GM19372 (cell line): ENCODE data around the gene GLCCI1.

Experiments
- ATAC-seq: cut with Tn5 transposase; IDR thresholded peaks from one replicate; pipeline ENCODE4 v1.9.1; 2021; ENCODE audit warnings: mild to moderate bottlenecking, low read depth, moderate library complexity; ENCODE audit not compliant: unreplicated experiment

Gene GLCCI1

DNA sequence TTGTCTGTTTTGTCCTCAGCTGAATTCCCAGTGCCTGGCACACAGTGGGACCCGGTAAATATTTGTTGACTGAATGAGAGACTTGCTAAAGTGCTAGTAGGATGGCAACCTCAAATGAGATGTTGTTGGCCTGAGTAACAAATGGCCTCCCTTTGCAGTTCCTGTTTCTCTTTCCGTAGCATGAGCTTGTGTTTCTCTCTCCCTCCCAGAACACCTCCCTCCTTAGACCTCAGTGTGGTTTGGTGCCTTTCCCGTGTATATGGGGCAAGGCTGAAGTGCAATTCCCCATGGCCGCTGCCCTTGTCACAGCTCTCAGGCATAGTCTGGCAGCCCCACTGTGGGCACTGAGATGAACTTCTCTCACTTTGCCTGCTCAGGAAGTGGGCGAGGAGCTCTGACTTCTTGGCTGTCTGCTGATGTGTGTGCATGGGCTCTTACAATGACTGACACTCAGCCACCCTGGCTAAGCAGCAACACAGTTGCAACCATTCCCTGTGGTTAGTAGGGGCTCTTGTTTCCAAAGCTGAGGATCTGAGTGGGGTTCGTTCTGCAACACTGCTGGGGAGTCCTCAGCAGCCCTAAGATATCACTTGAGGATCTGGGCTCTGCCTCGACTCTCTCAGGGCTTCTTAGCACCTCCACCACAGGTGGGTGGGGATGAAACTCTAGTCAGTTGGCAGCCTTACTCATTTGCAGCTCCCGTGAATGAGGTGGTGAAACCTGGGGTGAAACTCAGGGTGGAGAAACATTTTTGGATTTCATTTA lies 157.3 kb downstream of the GLCCI1 start:
- ATAC-seq = peak; percentile 66

DNA sequence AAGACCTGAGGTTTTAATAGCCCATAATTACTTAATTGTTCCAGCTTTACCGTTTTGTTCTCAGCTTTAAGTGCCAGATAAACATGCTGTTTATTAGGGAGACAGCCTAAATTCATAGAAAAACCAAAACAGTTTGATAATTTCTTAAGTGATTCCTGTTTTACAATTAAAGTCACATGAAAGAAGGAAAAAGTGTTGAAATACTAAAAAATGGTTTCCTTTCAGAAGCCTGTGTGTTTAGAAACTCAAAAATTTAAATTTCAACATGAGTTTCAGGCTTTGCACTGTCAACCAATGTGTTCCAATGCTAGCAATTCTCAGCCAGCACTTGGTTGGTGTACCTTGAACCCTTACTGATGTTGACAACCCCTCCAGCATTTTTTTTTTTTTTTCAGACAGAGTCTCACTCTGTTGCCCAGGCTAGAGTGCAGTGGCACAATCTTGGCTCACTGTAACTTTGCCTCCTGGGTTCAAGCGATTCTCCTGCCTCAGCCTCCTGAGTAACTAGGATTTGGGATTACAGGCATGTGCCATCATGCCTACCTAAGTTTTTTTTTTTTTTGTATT lies 158.1 kb downstream of the GLCCI1 start:
- no peak for ATAC-seq

DNA sequence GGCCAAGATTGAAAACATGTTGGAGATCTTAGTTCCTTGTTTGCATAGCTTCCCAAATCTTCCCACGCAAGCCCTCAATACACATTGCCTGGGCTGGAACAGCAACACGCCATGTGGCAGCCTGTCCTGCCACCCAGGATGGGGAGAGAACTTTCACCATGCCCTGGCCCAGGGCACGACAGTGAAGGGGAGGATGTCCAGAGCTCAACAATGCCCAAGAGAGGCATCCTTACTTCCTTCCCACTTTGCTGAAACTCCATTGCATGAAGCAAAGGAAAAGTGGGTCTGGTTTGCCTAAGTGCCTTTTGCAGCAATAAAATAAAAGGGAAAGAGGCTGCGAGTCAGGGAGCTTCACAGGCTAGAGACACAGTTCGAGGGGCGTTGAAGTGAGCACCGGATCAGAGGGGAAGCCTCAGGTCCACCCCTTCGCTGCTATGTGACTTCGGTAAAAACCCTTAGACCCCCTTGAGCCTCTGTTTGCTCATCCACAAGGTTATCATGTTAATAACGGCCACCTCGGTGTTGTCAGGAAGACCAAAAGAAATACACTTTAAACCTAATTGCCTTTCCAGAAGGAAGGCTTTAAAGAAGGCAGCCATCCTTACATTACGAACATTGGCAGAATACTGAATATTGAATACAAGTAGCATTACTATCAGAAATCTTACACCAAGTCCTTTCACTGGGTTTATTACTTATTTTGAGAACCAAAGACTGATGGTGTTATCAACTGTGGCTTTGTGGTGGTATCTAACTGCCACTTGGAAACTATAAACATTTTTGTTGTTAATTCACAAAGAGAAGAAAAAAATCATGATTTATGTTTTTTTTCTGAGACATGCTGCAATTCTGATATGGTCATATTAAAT lies 160.1 kb downstream of the GLCCI1 start:
- no peak for ATAC-seq

DNA sequence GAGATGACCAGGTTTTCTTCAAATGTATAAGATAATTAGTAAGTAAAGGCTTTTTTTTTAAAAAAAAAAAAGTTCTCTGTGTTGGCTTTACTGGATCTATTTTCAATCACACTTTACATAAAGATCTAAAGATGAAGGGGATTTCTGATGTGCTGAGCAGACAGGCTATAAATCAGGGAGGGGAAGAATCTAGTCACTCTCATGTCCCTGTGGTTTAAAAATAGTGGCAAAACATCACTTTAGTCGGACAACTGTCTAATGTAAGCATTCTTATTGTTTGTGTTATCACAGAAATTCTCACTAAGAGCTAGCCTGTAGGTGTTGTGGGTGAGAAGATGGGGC lies 160.7 kb downstream of the GLCCI1 start:
- no peak for ATAC-seq

DNA sequence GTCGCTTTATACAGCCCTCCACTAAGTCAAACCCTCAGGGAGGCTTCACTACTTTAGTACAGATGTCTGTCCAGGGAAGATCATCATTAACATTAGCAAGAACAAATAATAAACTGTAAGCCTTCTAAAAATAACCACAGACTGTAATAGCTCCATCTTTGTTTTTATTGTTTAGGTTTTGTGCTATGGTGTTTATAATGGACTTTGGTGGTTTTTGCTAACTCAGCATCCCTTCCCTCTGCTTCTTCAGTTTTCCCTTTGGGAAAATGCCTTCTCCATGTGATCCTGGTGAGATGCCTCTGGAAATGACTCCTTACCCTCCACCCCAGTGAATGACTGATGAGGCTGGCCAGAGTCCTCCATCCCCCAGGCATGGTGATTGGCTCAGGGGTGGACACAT lies 162.1 kb downstream of the GLCCI1 start:
- no peak for ATAC-seq

DNA sequence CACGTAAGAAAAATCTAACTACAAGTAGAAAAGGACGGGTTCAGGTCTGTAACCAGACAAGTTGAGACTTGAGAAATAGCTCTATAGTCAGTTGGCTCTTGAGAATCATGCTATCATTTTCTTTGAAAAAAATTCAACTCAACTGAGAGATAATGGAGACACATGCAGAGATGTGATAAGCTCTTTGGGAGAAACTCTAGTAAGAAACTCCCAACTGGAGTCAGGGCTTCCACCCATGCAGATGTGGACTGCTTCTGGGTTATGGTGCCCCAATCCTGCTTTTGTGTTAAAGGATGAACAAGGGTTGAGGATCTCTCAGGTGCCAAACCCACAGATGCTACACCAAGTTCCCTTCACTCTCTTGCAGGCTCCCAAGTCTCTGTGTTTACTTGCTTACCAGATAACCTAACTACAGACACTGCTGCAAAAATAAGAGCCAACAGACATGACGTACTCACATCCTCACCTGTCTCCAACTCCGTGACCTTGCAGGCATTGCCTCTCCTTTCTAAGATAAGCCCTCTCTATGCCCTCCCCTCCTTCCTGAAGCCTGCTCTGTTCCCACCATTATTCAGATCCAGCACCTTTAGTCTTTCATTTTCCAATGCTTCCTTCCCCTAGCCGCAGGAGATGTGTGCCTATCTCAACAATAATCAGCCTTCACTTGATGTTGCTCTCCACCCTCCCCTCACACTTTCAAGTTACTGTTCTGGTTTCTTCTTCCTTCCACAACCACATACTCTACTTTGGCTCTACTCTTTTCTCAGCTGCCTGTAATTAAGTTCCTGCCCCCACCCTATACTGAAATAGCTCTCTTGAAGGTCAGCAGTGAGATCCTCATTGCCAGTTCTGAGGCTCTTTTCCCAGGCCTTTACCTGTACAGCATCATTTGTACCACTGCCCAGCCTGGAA lies 163.4 kb downstream of the GLCCI1 start:
- peak; percentile 45 for ATAC-seq

DNA sequence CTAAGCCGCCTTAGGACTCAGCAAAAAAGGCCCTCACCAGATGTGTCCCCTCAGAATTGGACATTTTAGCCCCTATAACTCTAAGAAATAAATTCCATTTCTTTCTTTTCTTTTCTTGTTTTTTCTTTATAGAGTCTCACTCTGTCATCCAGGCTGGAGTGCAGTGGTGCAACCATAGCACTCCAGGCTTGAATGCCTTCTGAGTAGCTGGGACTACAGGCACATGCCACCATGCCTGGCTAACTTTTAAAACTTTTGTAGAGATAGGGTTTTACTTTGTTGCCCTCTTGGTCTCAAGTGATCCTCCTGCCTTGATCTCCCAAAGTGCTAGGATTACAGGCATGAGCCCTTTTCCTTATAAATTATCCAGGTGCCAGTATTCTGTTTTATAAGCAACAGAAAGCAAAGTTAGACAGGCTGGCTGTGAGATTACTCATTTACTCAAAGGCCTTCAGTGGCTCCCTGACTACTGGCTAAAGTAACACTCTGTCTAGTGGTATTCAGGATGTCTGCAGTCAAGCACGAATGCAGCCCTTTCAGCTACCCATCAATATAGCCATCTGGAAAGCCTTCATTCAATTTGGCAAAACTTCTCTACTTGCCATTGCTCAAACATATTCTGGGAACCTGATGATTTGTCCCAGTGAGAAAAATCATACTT lies 164.7 kb downstream of the GLCCI1 start:
- ATAC-seq = no peak

DNA sequence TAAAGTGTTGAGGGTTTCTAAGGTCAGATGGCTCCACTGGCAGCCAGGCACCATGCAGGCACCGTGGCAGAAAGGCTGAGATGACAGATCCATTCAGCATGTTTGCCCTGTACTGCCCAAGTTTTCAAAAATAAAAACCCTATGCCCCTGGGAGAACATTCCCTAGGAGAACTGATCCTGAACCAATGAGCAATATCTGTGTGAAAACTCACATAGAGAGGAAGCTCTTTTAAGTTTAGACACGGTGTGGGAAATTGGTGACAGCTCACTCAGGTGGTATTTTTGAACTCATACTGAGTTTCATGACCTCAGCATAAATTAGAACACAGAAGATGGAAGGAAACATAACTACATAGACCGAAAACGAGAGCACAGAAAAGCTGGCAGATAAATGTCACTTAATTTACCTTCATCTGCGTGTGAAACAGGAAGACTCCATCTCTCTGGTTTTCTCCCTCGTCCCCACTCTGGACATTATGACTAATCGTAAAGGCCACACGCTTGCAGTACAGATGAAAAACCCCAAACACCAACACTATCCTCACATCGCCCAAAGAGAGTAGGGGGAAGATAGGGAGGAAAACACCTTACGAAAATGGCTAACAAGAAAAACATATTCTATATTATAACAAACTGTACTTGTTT lies 165.6 kb downstream of the GLCCI1 start:
- peak; percentile 63 for ATAC-seq

DNA sequence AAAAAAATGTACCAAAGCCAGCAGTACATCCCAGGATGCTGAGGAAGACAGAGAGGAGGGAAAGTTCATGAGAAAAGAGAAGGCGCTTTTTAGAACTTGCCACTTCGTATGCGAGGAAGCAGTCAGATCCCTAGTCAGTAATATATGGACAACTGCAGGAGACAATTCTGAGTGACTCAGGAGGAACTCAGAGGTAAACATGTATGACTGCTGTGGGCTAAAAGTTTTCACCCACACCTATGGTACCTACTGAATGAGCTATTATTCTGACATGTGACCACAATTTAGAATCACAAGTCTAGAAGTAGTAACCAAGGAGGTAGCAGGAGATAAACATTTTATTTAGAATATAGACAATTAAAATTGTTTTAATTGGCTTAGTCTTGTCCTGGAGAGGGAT lies 166.8 kb downstream of the GLCCI1 start:
- no peak for ATAC-seq

DNA sequence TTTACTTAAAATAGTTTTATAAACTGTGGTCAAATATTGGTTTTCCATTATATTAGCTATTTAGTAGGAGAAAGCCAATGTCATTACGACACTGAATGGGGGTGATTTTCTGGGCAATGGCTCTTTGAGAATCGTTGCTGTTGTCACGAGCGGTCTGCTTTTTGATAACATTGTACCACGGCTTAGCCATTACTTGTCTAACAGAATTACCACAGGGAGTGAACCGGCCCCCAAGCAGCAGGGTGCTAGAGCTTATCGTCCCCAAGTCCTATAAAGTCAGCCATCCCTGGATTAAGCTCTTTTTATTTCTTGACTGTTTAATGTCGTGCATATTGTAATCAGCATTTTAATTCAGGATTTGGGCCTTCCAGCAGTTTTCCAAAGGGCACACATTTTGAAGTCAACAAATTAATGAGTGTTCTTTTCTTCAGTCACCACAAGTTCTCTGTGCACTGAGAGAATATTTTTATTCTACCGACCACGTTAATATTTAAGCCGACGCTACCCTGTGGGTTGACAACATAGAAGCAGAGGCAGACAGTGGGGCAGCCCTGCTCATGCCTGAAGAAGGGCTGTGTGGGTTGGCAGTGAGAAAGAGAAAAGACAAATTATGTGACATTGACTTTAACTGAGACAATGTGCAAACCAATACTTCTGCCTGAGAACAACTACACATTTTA lies 167.6 kb downstream of the GLCCI1 start:
- no peak for ATAC-seq
